Activated CD8-positive, alpha-beta memory T cell treated with anti-CD3 and anti-CD28 coated beads, Interleukin-2, amount 50 U/mL, for 1 hour (primary cell): Measurements from ENCODE around the gene RASA3.

Experiments used
- DNase-seq: peaks from one replicate; pipeline ENCODE4 v3.0.0-alpha.2; 2020; ENCODE audit errors: extremely low read depth

RASA3 gene

DNA sequence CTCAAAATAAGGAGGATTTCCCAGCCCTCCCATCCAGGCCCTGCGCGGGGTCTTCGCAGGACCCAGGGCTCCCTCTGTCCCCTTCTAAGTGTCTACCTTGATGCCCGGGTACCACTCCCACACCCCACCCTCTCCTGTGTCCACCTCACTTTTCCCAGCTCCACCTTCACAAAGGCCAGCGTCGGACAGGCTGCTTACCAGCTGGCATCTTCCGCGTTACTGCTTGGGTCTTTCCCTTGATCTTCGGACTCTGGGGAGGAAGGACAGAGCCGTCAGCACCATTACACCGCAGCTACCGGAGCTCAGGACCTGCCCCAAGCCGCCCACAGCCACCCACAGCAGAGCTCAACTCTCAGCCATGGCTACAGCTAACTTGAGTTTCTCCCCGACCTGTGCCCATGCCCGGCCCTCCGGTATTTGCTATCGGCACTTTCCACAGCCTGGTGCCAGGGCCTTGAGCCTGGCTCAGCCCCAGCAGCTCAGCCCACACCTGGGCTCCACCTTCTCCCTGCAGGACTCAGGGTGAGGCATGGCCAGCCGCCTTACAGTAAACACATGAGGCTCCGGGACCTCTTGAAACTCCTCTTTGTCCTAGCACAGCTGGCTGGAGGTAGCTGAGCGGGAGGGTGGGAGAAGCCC lies 162.3 kb downstream of the RASA3 start:
- DNase-seq = no peak

DNA sequence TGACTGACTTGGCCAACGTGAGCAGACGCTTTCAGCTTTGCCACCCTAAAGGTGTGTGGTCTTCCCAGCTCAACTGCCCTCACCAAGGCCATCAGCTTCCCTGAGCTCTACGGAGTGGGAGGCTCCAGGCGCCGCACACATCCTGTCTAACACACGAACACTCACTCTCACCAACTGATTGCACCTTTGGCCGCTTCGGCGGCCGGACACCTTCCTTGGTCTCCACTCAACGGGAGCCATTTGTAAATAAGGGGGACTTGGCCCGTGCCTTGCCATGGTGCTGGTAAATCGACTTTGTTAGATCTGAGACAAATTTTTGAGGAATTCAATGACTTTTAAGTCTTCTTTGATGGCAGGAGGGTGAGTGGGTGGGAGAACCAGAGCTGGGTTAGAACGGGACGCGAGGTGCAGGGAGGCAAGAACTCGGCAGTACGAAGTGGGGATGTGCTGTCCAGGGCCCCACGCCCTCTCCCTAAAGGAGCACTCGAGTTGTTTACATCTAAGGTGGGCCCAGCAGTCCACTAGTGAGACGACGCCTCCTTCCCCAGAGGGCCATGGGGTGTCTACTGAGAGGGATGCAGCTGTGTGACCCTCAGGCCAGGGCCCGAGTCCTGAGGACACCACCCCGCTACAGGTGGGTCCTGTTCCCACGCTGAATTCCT lies 163.0 kb downstream of the RASA3 start:
- no peak for DNase-seq

DNA sequence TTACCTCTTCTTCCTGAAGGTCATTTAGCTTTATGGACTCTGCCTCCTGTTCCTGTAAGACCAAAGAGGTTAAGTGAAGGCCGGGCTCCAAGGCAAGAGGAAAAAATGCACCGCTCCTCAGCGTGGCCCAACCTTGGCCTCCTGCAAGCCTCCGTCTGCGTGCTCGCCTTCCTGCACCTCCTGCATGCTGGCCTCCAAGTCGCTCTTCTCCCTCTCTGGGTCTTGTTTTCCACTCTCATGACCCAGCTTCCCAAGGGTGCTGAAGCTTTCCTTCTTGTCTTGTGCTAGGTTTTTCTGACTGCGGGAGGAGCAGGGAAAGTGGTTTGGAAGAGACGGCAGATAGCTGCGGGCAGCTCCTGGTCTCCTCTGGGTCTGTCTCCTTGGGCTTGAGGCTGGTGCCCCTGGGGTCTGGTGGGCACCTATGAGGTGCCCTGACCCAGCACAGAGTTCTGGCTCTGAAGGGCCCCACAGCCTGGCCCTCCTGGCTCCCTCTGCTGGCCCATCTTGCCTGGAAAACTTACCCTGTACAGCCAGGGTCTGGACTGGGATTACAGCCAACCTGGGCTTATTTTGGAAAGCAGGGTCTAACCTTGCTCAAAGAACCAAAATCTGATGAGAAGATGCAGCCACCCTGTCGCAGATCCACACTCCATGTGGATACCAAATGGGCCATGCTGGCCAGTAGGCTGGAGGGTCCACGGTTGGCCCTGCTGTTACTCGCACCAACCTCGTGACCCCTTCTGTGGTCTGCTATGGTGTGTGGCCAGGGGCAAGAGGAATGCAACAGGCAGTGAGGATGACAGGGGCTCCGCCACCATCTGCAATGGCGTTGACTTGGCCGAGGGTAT lies 163.7 kb downstream of the RASA3 start:
- no peak for DNase-seq

DNA sequence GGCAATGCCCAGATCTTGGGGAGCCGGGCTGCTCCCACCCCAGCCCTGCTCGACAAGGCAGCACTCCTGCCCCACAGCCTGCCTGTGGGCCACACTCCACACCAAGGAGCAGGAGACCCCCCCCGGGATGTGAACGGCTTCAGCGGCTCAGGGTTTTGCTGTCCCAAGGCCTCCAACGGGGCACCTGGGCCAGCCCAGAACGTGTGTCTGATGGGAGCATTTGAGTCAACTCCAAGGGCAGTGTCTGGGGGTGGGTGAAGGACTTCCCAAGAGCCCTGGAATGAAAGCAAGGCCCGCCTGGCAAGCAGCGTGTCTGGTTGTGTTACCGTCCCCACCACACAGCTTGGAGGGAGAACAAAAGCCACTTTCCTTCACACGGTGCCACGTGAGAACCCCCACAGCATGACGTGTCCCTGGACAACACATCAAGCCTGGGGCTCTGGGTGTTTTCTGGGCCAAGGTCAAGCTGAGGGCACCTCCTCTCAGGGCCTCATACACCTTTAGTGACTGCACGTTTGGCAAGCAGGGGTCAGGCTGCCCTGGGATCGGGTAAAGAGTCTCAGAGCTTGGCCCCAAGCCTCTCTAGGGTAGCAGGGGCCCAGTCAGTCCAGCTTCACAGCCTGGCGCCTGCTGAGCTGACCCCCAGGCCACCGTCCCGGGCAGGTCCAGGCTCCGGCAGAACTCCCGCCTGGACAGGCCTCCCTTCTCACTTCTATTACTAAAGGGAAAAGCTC lies 164.5 kb downstream of the RASA3 start:
- no peak for DNase-seq

DNA sequence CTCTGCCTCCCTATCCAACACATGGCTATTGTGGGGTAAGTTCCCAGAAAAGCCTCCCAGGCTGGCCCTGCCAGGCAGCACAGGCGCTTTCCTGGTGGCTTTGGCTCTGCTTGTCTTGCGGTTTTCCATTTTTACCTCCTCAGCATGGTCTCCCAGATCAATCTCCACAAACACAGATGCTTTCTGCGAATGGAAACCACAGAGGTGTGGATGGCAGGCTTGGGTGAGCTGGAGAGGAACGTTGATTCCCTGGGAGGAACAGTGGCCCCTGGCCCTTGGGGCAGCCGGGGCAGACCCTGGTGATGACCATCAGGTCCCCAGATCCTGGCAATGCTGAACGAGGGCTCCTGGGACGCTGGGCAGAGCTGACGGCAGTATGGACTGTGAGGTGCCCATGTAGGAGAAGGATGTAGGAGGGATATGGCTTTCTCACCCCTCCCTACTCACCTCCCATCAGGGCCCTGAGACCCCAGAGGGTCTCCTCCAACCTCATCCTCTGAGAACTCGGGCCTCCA lies 165.2 kb downstream of the RASA3 start:
- no peak for DNase-seq

DNA sequence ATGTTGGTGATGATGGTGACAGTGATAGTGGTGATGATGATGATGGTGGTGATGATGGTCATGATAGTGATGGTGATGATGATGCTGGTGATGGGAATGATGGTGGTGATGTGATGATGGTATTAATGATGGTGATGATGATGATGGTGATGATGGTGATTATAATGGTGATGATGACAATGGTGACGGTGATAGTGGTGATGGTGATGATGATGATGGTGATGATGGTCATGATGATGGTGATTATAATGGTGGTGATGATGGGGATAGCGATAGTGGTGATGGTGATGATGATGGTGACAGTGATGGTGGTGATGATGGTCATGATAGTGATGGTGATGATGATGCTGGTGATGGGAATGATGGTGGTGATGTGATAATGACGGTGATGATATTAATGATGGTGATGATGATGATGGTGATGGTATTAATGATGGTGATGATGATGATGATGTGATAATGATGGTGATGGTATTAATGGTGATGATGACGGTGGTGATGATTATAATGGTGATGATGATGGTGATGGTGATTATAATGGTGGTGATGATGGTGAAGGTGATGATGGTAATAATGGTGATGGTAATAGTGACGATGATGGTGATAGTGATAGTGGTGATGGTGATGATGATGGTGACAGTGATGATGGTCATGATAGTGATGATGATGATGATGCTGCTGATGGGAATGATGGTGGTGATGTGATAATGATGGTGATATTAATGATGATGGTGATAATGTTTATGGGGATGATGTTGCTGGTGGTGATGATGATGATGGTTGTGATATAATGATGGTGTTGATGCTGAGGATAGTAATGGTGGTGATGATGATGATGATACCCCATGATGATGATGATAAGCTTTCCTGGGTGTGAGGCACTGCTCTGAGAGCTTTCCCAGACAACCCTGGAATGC lies 166.2 kb downstream of the RASA3 start:
- DNase-seq = no peak

DNA sequence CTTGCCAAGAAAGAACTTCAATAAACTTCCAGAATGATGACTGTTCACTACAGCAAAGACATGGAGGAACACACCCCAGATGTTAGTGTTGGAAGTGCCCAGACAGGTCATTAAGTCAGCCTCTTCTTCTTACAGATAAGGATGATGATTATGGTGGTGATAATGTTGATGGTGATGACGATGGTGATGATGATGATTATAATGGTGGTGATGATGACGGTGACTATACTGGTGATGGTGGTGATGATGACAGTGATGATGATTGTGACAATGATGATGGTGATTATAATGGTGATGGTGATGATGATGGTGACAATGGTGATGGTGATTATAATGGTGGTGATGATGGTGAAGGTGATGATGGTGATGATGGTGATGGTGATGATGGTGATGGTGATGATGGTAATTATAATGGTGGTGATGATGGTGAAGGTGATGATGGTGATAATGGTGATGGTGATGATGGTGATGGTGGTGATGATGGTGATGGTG lies 167.0 kb downstream of the RASA3 start:
- DNase-seq = no peak

DNA sequence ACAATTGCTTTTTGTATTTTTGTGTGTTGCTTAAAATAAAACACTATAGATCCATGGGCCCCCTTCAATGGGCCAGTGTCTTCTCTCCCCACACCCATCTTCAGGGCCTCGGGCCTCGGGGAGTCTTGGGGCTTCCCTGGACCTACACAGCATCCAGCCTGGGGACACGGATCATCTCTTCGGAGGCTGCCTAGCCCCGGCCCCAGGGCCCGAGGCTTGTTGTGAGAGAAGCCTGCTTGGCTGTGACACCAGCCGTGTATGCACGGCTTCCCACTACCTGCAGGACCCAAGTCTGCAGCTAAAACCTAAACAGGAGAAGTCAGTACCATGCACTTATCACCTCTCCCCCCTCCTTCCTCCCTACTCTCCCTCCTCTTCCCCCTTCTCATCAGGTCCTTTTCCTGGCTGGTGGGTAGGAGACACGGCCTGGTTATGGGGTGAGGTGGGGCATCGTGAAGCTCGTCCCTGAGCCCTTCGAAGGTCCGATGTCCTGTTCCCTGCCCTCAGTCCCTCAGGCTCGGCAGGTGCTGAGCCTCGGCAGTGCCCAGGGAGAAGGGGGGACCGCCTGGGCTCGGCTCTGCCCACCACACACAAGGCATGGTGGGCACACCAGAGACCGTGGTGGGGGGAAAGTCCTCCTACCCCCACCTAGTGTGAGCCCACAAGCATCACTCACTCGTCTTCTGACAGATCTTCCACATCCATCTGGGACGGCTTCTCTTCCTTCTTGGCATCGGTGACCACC lies 168.0 kb downstream of the RASA3 start:
- DNase-seq = no peak

DNA sequence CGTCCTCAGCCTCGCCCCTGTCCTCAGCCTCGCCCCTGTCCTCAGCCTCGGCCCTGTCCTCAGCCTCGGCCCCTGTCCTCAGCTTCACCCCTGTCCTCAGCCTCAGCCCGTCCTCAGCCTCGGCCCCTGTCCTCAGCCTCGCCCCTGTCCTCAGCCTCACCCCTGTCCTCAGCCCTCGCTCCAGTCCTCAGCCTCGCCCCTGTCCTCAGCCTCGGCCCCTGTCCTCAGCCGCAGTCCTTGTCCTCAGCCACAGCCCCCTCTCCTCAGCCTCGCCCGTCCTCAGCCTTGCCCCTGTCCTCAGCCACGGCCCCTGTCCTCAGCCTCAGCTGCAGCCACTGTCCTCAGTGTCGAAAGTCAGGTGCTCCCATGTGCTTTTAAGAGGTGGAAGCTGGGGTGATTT lies 169.0 kb downstream of the RASA3 start:
- DNase-seq = no peak

DNA sequence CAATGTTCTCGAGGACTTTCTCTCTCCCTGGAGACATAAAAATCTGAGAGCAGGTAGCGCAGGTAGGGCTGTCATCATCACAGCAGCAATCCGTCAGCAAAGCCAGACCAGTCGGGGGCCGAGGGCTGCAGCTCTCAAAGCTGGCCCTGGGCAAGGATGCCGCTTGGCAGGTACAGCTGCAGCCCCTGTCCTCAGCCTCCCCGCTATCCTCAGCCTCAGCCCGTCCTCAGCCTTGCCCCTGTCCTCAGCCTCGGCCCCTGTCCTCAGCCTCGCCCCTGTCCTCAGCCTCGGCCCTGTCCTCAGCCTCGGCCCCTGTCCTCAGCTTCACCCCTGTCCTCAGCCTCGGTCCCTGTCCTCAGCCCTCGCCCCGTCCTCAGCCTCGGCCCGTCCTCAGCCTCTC lies 169.4 kb downstream of the RASA3 start:
- DNase-seq = no peak

DNA sequence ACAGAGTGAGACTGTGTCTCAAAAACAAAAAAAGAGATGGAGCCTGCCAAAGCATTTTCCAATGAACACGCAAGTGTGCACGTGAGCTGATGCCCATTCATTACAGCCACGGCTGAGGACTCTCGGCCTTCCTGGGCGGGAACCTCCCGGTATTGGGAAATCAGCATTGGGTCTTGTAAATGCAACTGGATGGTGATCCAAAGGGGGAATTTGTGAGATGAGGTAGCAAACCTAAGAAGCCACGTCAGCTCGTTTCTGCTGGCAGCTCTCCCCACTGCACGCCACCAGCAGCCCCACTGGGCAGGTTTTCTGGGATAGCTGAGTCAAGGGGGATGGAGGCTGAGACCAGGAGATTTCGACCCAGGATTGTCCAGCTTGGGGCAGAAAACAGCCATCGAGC lies 170.0 kb downstream of the RASA3 start:
- no peak for DNase-seq

DNA sequence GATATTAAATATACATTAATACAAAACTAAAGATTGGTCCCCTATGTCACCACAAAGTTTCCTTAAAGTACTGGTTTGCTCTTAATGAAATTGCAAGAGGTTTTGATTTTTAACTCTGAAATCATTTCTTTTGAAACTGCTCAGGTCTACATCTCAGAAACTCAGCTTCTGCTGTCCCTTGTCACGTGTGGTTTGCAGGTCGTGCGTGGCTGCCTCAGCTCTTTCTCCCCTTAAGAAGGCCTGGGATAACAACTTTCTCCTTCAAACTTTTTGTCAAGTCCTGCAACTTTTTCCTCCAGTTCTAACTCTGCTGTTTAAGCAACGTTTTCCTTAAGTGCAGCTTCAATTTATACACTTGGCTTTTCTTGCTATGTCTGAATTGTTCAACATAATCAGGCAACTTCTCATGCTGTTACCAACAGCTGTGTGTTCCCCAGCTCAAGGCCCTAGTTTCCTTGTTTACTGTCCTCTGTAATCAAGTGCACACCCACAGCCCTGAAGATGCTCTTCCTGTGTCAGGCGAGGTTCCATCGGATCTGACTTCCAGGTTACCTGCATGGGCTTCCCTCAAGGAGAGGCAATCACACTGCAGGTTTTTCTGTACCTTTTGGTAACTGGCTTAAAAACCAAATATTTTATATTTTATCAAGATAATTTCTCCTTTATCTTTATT lies 172.0 kb downstream of the RASA3 start:
- no peak for DNase-seq

DNA sequence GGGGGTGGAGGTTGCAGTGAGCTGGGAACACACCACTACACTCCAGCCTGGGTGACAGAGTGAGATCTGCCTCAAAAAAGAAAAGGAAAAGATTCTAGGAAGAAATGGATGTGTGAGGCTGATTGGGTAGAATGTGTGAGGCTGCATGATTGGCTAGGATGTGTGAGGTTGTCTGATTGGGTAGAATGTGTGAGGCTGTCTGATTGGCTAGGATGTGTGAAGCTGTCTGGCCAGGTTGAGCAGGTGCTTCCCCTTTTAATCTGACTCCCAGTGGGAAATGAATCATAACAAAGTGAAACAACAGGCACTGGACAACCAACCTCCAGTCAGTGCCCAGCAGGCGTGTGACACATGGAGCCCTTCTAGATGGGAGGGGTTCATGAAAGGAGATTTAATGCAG lies 173.2 kb downstream of the RASA3 start:
- no peak for DNase-seq

DNA sequence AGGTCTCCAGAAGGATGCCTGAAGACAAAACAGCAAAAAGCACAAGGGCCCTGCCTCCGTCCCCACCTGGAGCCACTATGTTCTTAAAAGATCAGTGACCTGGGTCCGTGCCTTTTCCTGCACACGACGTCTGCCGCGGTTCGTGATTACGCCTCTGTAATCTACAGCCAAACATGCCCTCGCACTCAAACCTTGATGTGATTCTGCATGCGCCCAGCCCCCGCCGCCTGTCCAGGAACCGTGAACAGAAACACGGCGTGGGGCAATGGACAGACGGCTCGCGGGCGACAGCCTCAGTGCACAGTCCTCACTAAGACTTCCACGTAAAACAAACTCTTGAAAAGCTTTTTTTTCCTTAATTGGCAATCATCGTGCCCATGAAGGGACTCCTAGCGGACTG lies 174.1 kb downstream of the RASA3 start:
- DNase-seq = no peak

DNA sequence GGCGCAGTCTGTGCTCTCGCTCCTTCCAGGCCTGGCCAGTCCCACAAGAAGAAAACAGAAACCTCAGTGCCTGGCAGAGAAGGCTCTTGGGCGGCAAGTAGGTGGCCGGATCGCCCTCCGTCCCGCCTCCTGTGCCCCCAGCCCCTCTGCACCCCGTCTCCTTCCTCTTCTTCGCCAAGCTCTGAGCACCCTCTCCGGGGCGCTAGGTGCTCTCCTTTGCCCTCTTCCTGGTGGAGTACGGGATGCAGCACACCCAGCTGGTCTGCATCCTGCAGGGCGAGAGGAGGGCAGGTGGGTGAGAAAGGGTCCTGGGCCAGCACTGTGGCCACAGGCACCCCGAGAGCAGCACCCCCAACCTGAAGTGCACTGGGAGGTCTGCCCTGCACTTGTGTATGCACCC lies 175.9 kb downstream of the RASA3 start:
- DNase-seq = no peak

DNA sequence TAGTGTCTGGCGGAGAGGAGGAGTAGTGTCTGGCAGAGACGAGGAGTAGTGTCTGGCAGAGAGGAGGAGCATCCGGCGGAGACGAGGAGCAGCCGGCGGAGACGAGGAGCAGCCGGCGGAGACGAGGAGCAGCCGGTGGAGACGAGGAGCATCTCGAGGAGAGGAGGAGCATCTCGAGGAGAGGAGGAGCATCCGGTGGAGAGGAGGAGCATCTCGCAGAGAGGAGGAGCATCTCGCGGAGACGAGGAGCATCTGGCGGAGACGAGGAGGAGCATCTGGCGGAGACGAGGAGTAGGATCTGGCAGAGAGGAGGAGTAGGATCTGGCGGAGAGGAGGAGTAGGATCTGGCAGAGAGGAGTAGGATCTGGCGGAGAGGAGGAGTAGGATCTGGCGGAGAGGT lies 176.7 kb downstream of the RASA3 start:
- DNase-seq = no peak

DNA sequence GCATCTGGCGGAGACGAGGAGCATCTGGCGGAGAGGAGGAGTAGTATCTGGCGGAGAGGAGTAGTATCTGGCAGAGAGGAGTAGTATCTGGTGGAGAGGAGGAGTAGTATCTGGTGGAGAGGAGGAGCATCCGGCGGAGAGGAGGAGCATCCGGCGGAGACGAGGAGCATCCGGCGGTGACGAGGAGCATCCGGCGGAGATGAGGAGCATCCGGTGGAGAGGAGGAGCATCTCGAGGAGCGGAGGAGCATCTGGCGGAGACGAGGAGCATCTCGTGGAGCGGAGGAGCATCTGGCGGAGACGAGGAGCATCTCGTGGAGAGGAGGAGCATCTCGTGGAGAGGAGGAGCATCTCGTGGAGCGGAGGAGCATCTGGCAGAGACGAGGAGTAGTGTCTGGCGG lies 177.2 kb downstream of the RASA3 start:
- DNase-seq = no peak

DNA sequence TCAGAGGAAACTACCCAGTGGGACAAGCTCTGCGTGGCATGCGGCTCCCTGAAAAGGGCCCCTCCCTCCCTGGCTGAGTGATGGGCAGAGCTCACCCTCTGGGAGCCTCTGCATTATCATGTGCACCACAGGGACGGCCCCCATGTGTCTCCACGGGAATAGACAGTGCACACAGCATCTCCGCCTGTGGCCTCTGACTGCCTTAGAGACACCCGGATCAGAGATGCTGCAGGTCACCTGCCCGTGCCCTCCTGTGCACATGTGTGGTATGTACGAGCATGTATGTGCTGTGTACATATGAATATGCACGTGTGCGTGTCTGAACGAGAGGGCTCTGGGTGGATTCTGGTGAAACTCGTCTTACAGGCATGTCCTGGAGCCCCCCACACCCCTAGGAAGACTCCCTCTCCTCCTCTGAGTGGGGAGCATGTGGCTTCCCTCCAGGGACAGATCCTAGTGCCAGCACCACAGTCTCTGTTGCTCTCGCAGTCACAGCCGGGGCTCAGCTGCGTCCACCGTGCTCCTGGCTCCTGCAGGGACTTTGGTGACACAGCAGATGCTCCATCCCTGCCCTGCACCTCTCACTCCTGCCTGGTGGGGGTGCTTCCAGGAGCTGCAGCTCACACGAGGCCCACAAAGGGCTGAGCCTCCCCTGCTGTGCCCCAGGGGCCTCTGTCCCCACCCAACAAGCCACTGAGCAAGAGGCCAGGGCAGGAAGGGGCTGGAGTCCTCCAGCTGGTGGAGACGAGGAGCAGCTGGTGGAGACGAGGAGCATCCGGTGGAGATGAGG lies 178.2 kb downstream of the RASA3 start:
- no peak for DNase-seq

DNA sequence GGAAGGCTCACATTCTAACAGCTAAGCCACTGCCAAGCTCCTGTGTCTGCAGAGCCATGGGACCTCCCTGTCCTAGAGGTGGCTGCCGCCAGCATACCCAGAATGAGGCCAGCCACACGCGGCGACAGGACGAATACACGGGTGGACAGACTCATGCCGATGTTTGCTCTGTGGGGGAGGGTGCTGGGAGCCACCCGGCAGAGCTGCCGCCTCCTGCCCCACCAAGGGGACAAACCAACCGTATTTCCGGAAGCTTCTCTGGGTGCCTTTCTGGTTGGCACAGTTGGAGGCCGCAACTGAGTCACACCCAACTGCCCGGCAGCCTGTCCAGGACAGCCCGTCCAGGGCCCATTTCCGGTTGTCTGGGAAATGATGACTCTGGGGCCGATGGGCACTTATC lies 178.9 kb downstream of the RASA3 start:
- DNase-seq = no peak
